ENCODE data around the gene ANKRD6.

The ANKRD6 gene

DNA sequence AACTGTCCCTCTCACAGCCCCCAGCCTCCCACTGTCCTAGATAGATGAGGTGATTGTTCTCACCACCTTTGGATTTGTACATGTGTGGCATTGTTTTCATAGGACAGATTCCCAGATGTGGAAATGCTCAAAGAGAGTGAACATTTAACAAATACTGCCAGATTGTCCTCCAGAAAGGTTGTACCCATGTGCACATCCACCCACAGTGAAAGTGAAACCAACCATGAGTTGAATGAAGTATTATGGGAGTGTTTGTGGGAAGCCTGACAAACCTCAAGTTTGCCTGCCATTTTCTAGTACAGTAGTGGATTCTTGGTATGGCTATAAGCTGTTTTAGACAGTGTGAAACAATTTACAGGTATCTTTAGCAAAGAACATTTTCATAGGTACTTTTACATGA, 42.7 kb downstream of the ANKRD6 start:
- DNase-seq: no peak

DNA sequence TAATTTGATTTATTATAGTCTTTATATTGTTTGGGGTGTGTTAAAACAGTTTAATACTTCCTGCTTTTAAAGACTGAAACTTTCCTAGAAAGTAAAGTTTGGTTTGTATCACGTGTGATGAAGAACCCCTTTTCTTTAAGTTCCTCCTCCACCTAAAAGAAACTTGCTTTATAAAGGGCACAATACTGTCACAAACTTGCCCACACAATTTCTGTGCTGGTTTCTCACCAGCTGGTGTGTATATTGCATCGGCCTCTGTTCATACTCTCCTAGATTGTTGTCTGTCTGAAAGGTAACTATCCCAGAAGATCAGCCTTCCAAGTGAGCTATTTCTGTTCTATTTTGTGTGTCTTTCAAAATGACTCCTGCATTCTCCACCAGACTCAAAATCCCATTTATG, 46.9 kb downstream of the ANKRD6 start:
- DNase-seq: no peak

DNA sequence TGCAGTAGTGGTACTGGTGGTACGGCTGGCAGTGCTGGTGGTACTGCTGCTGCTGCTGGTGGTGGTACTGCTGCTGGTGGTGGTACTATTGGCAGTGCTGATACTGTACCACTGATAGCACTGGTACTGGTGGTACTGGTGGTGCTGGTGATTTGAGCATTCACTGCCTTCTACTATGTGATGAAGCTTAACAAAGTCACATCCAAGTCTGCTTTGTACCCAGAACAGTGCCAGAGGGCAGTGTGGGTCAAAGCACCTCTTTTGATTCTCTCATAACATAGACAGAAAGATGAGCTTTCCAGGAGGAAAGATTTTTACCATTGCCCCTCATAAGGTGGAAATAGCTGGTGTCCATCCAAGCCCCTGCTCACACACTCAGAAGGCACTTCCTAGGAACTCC, 48.7 kb downstream of the ANKRD6 start:
- no peak for DNase-seq

DNA sequence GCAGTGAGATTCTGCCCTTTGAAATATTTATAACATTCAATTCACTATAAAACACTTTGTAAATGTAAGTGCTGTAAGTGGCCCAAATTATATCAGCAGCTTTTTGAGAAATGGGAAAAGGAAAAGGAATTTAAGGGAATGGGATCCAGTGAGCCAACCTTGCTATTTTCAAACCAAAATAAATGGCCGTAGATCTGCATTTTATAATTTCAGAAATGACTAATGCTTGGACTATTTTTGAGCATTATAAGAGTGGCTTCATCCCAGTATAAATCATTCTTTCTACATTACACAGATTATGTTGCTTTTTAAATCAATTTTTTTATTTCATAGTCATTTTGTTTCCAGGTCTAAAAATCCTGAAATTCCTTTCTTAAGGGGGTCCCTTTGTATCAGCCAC, 49.2 kb downstream of the ANKRD6 start:
- DNase-seq: no peak

DNA sequence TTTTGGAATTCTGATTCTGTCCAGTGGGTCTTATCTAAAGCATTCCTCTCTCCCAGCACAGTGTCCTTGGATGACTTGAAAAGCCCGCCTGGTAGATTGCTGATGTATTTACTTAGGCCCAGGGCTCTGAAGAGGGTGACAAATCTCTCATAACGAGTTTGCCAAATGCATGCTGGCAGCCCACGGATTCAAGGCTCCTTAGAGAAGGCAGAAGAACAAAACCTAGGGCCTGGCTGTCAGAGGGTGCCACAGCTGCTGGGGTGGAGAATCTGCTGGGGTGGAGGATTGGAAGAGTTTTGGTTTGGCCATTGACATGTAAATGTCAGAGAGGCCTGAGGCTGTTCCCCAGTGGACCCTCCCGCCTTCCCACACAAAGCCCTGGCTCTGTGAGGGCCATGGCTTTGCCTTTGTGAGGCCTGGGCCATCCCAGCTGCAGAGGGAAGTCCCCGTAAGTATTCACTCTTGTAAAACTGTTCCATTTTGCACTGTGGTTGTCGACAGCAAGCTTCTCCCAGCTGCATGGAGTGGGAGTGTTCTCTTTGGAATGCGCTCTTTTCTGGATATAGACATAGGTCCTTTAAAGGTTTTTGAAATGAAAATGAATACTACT, 50.3 kb downstream of the ANKRD6 start:
- DNase-seq: peak; percentile 30

DNA sequence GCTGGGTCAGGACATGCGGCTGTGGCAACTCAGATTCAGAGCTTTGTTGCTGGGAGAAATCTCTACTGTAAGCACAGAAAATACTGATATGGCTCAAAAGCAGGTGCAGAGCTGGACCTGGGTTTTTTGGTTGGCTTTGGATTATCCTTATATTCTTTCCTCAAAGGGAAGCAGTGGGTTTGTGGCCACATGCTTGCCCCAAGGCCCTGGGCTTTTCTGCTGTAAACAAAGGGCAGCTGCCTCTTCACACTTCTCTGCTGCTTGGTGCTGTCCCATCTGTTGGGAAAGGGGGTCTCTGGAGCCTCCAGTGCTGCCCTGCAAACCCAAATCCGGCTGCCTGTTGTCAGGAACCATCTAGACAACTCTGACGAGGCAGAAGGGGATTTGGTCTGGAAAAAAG, 52.4 kb downstream of the ANKRD6 start:
- no peak for DNase-seq

DNA sequence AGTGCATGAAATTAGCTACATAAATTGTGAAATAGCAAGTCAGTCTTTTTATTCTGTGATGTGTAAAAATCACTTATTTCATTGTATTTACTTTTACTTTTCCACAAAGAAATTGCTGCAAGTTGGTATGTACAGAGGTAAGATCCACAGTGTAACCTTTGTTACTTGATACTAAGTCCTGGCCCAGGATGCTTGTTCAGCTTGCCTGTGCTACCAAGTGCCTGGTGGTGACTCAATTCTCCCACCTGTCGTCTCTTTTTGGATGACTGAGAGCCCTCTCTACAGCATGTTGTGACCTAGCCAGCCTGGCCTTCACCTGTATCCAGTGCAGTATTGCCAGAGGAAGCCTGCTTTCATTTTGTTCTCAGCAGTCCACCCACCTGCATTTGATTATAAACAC, 54.9 kb downstream of the ANKRD6 start:
- peak; percentile 16 for DNase-seq

DNA sequence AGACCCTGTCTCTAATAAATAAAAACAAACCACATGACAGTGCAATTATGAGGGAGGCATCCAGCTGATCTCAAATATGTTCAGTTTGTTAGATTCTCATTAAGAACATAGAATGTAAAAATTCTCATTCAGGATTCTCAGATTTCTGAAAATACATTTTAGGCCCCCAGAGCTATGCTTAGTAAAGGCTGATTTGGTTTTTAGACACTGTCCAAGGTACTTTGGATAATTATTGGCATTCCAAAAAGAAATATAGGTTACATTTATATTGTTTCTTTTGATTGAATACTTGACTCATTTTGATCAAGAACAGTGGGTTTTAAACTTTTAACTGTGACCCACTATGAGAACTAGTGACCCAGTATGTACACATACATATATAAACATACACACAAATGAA, 55.5 kb downstream of the ANKRD6 start:
- DNase-seq: no peak

DNA sequence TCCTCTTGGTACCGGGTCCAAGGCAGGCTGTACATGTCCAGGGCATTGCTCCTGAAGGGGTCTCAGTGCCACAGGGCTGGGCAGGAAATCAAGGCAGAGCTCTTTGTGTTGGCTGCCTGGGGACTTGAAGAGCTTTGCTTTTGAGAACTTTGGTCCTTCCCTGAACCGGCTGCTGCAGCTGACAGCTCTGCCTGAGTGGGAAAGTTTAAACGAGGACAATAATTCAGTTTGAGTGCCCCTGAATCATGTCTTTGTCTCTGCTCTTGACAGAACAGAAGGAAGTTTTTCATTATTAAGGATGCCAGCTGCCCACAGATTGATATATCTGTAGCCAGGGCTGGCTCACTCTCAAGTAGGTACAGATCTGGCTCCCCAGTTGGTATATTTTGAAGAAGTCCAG, 56.1 kb downstream of the ANKRD6 start:
- DNase-seq: no peak

DNA sequence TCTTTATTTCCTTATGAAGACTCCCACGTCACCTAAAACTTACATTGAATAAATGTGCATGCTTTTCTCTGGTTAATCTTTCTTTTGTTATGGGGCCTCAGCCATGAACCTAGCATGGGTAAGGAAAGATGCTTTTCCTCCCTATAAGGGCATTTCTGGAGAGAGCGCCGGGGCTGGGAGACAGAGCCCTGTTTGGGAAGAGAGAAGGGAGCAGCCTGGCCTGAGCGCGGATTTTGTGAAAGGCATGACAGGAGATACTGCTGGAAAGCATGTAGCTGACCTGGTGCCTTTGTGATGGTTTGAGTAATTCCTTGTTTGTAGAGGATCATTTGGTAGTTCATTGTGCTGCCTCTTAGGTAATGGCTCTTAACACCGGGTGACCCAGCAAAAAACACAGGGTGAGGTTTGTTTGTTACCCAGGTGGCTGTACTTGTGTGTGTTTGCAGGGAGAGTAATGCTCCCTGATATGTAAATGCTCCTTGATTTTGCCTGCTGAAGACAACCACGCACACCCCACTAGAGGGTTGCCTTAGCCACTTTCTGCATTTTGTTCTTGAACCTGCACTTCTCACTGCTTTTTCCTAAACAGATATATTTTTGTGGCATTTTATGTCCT, 59.2 kb downstream of the ANKRD6 start:
- DNase-seq: peak; percentile 52

DNA sequence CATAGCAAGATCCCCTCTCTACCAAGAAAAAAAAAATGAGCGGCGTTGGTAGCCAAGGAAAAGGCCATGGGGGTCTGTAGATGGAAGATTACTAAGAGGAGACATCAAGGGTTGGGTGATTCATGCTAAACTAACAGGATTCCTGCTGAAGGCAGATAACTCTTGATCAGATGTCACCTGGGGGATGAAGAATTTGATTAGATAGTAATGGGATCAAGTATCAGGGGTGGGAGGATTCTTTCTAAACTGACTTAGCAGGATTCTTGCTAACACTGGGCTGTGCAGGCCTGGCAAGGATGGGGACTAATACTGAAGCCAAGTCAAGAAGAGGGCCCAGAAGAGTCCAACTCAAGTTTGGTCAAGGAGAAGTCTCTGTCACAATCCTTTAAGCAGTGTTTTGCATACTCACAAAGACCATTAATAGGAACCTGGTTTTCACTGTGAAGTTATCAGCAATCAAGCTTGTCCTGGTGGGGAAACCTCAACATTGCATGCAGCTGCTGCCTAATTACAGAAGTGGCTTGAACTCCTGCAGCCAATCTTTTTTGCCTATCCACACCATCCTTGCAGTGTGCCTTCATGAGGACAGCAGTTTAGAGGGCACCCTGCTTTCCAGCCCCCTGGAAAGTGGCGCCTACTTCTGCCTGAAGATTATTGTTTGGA, 61.3 kb downstream of the ANKRD6 start:
- no peak for DNase-seq

DNA sequence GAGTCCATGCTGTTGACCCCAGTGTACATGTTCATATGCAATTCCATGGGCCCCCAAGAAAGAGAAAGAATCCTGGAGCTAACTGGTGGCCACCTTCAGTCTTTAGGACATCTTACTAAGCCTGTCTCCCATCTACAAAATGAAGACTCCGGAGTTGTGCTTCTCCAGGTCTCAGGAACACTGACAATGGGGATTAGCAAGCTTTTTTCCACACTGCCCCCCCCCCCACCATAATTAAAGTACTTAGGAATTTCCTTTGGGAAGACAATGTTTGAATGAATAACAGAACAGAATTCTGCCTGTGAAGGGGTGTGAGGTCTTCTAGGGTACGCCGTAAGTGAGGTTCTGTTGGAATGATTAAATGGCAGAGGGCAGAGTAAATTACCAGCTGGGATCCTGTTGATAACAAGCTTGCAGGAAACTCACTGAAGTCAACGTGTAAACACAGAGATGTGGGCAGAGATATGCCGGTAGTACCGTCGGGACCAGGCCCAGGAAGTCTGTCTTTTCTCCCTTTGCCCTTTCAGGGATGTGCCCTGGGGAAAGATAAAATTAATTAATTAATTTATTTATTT, 63.1 kb downstream of the ANKRD6 start:
- DNase-seq: no peak

DNA sequence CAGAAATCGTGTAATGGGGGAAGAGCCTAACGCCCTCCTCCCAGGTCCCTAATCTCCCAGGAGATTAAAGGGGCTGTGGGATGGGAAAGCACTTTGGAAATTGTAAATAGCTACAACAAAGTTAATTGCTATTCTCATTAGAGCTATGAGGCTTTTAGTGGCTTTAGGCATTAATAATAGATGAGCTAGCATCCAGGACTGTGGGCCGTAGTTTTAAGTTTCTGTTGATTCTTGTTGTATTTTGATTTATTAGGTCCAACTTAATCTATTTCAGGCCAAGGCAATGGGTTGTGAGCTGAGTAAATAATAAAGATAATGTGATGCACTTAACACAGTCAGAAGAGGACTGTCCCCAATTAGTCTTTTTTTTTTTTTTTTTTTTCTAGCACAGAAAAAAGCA, 67.7 kb downstream of the ANKRD6 start:
- peak; percentile 82 for DNase-seq

DNA sequence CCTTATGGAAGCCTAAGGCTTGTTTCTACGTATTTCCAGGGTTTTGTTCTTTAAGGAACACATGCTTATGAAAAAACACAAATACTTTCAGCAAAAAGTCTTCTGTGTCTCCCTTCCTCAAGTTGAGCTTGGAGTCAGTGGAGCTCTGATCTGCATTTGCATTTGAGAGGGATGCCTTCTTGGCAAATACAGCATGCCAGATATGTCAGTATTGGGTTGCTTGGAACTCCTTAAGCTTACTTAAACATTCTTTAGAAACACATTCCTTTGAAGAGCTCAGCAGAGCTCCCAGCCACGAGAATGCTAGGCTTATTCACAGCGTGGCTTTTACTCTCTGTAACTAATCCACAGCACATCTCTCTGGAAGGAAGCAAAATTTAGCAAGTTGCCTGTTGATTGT, 68.3 kb downstream of the ANKRD6 start:
- DNase-seq: no peak

DNA sequence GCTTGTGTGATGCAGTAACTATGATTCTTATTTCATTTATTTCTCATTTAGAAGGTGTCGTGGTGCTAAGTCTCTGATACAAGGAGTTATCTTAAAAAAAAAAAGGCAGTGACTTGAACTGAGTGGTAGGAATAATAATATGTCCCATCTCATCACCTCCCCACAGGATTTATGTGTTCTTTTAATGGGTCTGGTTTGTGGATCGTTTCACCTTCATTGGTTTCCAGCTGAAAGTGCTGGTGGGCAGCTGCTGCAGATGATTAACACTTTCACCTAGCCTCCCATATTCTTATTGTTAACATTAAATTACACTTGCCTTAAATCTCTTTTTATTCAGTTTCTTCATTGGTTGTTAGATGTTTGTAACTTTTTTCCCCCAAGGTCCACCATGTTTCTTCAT, 68.8 kb downstream of the ANKRD6 start:
- no peak for DNase-seq

DNA sequence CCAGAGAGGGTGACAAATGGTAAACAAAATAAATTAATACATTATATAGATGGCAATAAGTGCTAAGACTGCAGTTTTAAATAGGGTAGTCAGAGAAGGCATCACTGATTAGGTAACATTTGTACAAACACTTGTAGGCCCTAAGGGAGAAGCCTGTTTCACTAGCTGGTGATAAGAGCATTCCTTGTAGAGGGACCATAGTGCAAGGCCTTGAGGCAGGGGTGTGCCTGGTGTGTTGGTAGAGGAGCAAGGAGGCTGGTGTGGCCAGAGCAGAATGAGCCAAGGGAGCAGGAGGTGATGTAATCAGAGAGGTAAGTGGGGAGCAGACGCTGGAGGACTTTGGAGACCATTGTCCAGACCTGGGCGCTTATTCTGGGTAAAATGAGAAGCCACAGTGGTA, 70.7 kb downstream of the ANKRD6 start:
- no peak for DNase-seq

DNA sequence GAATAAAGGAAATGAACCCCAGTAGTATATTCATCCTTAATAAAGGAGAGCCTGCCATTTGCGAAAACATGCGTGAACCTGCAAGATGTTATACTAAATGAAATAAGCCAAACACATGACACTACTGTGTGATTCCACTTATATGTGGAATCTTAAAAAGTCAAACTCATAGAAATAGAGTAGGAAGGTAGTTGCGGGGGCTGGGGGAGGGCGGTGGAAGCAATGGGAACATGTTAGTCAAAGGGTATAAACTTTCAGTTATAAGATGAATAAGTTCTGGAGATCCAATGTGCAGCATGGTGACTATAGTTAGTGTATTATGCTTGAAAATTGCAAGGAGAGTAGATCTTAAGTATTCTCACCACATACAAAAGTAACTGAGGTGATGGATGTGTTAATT, 72.9 kb downstream of the ANKRD6 start:
- DNase-seq: no peak

DNA sequence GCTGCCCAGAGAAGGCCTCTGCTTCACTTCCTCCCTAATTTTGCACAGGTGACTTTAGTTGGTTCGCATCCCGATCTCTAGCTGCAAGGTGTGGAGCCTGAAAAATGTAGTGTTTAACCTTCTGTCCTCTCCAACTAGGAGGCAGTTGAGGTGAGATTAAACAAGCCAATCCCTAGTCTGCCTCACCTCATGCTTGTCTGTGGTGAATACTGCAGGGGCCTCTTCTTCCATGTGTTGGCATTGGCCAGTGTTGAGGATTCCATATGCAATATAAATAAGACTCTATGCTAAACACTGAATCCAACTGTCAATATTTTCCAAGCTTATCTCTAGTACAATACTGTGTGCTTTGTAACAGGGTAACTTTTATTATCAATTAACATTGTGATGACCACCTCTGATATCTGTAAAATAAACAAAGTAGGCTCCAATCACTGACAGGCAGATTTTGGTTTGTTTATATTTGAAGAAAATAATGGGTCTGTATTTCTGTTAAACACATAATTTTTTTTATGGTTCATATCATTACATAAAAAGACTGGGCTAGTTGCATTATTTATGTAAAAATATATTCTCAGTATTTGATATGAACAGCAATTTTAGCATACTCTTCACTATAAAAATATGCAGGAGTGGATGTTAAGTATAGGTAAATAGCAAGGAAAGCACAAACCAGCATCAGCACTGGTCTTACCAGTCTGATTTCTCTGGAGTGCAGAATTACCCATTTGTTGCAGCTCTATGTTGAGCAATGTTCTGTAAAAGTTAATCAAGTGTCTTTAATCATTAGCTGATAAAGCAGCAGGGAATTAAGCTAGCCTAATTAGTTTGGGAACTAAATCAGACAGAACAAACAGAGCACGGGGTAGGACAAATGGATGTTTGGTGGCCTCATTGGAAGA, 74.0 kb downstream of the ANKRD6 start:
- peak; percentile 20 for DNase-seq

DNA sequence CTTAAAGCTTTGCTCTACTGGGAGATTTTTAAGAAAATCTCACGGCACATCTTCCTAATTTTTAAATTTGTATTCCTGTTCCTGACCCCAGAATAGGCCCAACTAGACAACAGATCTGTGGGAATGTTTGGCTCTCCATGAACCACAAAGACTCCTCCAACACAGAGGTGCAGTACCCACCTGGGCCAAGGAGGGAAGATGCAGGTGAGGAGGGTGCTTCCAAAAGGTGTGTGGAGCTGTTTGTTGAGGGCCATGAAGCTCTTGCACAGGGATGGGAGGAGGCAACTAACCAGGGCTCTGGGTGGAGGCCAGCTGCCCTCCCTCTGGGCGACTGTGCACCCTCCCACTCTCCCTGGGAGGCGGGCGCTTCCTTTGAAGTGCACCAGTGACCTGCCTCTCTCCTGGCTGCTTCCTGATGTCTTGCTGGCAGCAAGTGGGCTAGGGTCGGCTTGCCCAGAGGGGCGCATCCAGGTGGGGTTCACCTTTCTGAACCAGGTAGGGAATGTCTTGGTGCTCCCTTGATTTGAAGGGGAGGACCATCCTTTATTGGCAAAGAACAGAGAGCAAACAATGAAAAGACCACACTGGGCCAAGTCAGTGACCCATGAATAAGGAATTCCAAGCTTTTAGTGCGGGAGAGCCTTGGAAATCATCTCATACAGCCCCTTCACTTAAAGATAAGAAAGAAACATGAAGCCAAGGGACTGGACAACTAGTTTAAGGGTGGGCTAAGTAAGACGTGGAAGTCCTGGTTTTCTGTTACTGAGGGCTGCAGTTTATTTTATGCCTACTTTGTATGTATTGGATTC, 76.0 kb downstream of the ANKRD6 start:
- DNase-seq: no peak

DNA sequence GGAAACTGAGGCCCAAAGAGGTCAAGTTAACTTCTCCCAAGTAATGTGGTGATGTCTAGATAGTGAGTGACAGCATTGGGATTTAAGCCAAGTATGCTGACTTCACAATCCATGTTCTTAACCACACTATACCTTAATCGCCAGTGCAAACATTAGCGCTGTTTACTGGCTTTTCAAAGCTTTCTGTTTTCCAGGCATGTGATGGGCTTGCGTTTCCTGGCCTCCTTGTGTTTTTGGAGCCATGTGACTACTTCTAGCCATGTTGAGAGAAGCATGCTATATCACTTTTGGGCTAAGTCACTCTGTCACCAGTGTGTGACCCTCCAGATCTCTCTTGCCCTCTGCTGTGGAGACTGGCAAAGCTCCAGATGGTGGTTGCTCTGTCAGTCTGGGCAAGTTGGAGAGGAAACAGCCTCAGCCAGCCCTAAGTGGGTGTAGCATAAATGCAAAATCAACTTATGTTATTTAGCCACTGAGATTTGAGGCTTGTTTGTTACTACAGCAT, 76.9 kb downstream of the ANKRD6 start:
- no peak for DNase-seq

DNA sequence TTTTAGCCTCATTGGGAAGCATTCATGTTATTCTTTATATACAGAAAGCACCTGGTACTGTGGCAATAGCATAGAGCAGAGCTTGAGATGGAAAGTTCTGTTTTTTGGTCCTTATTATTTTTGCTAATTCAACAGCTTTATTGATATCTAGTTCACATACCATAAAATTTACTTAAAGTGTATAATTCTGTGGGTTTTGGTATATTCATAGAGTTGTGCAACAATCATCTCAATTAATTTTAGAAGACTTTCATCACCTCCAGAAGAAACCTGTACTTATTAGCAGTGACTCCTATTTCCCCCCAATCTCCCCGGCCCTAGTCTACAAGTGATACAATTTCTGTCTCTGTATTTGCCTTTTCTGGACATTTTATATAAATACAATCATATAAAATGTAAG, 77.4 kb downstream of the ANKRD6 start:
- DNase-seq: no peak

DNA sequence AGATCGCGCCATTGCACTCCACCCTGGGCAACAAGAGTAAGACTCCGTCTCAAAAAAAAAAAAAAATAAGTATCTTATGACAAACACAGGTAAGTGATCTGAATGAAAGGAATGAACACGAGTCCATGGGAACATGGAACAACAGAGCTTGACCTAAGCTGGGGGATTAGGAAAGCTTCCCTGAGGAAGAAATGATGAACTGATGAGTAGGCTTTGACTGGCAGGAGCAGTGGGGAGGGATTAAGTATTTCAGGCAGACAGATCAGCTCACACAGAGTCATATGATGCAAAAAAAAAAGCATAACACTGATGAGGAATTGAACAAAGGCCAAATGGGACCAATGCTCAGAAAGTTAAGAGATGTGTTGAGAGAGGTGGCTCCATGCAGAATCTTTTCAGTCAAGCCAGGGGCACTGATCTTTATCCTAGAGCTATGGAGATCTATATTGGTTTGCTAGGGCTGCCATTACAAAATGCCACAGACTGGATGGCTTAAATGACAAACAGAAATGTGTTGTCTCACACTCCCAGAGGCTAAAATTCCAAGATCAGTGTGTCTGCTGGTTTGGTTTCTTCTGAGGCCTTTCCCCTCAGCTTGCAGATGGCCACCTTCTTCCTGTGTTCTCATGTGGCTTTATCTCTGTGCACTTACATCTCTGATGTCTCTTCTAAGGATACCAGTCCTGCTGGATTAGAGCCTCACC, 85.6 kb downstream of the ANKRD6 start:
- no peak for DNase-seq

Data from NCI-H146 (cell line).